HG03060 (cell line): ENCODE data around the gene IGFBP6.
"Not testable (repeated sequence)": the region's sequence is repeated elsewhere in the genome, so short reads cannot be mapped to it uniquely, and the experiment has no call there.

Source experiments
- ATAC-seq: cut with Tn5 transposase; IDR thresholded peaks from one replicate; pipeline ENCODE4 v1.9.1; 2021; ENCODE audit warnings: low read depth, moderate number of reproducible peaks; ENCODE audit not compliant: unreplicated experiment

Gene IGFBP6

GRCh38 chr12:53094796-53095595, 2.5 kb upstream of the IGFBP6 start:
- not testable (repeated sequence) for ATAC-seq

- not testable (repeated sequence) for ATAC-seq
These were observed 1.9 kb upstream of the IGFBP6 start for GRCh38 chr12:53095596-53095895.

DNA sequence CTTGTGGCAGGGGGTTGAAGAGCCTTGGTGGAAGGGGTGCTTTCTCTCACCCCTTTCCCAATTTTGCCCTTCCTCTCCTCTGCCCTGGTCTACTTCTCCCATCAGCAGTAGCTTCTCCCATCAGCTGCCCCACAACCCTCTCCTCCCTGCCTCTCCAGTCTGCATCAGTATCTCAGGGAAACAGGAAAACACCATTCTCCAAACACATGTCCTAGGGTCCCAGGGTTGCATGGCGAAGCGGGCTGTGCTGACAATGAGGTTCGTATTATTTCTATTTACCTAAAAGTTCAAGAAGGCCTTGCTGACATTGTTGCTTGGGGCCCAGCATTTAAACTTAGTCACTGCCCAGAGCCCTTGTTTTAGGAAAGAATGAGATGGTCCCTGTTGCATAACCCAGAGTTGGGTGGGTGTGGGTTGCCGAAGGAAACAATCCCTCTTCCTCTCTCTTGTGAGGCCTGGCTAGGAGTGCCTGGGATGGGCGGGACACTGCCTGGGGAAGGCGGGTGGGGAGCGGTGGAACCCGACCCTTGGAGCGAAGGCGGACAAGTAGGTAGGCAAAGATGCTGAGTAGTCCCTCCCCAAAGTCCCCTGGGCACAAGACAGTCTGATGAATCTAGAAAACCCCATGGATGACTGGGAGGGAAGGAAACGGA, 1.3 kb upstream of the IGFBP6 start:
- ATAC-seq = no peak

GRCh38 chr12:53096759-53097158, 708 bp upstream of the IGFBP6 start:
- no peak for ATAC-seq

- ATAC-seq = no peak
These were observed 282 bp upstream of the IGFBP6 start for GRCh38 chr12:53097207-53097563.

GRCh38 chr12:53098354-53098981, 1.0 kb downstream of the IGFBP6 start:
- ATAC-seq = no peak

DNA sequence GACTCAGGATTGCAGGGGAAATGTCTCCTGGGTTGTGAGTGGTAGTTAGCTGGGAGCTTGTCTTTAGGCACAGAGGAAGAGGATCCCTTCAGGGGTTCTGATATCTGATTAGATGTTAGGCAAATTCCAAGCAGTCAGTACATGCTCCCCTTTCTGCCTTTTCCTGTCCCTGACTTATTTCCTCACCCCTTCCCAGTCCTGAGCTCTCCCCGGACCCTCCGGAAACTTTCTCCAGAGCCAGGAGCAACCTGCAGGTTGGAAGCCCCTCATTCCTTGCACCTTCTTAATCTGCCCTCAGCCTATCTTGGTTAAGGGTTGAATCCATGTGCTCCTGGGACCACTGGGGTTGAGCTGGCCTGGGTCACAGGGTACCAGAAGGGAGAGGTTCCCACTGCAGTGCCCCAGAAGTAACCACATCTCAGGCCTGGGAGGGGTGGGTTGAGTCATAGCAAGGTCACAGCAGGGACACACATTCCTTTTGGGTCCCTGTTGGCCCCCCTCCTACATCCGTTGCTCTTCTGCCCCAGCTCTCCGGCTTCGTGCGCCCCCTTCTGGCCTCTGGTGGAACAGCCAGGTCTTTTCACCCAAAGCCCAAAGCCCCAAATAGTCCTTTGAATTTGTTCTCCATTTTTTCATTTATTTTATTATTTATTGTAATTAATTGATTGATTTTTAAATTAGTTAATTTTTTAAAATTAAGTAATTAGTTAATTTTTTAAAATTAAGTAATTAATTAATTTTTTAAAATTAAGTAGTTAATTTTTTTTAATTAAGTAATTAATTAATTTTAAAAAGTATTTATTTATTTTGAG, 1.8 kb downstream of the IGFBP6 start:
- no peak for ATAC-seq

DNA sequence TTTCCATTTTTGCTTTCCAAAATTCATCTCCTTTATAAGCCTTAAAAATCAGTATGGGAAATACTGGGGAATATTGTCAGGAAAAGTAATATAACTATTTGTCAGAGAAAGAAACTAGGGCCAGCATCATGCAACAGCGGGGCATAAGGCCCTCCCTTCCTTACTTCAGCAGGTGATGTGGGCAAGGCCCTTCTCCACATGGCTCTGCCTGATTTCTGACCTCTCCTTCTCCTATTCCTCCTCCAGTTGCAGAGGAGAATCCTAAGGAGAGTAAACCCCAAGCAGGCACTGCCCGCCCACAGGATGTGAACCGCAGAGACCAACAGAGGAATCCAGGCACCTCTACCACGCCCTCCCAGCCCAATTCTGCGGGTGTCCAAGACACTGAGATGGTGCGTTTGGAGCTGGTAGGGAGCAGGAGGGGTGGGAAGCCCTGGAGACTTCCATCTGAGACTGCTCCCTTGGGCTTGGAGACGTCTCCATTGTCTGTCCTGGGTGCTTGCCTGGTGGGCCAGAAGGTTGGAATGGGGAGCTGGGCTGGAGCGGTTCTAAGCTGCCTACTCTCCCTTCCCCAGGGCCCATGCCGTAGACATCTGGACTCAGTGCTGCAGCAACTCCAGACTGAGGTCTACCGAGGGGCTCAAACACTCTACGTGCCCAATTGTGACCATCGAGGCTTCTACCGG, 3.1 kb downstream of the IGFBP6 start:
- ATAC-seq = no peak

DNA sequence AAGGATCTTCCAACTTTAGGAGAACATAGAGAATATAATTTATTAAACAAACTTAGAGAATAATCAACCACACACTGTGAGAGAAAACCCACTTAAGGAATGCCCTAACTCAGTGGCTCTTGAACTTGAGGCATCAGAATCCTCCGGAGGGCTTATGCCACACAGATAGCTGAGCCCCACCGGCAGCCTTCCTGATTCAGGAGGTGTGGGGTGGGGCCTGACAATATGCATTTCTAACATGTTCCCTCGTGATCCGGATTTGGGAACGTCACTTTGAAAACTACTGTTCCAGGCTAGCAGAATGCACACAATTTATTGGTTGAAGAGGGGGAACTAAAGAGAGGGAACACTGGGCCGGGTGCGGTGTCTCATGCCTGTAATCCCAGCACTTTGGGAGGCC, 3.8 kb downstream of the IGFBP6 start:
- no peak for ATAC-seq

- no peak for ATAC-seq
These were observed 4.7 kb downstream of the IGFBP6 start for GRCh38 chr12:53101931-53102781.

- ATAC-seq = no peak
These were observed 5.7 kb downstream of the IGFBP6 start, which contains the start of gene SOAT2 for GRCh38 chr12:53102883-53103807. Gene SOAT2 (plus strand): TSS chr12:53103486. CDS start chr12:53103578, 92 bp downstream.

GRCh38 chr12:53103860-53104305, 6.4 kb downstream of the IGFBP6 start:
- ATAC-seq = no peak

- ATAC-seq = no peak
These were observed 7.8 kb downstream of the IGFBP6 start for GRCh38 chr12:53105256-53105655.

DNA sequence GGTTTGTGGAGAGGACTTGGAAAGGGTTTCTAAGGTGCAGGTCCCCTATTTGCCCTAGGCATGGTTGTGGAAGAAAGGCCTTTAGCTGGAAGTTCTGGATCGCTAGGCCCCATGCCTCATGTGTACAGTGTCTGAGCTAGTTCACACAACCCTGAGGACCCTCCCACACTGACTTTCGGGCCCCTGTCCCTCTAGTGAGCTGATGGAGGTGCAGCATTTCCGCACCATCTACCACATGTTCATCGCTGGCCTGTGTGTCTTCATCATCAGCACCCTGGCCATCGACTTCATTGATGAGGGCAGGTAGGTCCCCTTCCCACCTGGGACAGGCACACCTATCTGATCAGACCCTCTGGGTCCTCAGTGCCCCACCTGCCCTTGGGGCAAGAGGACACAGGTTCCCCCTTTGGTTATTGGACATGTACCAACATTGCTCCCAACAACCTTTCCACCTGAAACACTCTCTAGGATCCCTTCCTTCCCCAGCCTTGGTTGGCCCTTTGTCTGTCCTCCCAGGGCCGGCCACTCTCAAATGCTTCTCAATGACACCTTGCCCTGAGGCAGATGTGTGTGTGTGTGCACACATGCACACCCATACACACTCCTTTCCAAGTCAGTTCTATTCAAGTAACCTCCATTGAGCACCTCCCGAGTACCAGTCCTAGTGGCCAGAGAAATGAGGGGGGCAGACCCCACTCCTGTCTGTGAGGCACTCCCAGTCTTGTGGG, 8.4 kb downstream of the IGFBP6 start:
- ATAC-seq = no peak

DNA sequence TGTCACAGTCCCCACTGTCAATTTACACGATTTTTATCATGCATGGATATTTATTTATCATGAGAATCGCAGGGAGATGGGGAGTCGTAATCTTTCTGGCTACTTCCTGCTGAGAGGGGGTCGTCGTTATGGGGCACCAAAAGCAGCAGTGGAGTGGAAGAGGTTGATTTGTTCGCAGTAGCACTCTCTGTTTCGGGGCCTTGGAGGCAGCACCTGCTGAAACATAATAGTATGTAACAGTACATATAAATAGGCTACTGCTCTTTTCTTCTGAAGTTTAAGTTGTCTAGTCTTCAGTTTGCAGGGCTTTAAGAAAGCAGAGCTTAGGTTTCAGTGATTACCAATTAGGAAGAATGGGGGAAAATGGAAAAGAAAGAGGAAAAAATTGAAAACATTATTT, 9.7 kb downstream of the IGFBP6 start:
- no peak for ATAC-seq

DNA sequence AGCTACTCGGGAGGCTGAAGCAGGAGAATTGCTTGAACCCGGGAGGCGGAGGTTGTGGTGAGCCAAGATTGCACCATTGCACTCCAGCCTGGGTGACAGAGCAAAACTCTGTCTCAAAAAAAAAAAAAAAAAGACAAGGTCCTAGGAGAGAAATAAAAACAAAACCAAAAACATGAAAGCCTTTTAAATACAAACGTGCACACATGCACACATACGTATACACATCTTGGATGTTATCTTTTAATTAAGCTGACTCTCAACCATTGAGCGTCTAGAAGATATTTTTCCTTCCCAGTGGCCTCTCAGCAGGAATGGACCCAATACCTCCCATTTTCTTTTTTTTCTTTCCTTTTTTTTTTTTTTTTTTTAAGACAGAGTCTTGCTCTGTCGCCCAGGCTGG, 15.0 kb downstream of the IGFBP6 start:
- ATAC-seq = not testable (repeated sequence)

- ATAC-seq = no peak
These were observed 15.8 kb downstream of the IGFBP6 start for GRCh38 chr12:53113136-53113705.
